Right lobe of liver (tissue), 6 donors: ENCODE measurements around the gene LGALS13. TPM values are rescaled to one million over a fixed set of nuclear protein-coding genes. Genes with fewer than 3 reads are reported as not detected.

Experiments used
- ATAC-seq, 4 donors: fragments of 200-7000 bp; cut with Tn5 transposase; one replicate each; pipeline ENCODE4 v1.9.1; 2020; ENCODE audit warnings: mild to moderate bottlenecking in 4 of 4, moderate library complexity in 4 of 4
- DNase-seq, 3 donors: peaks; one replicate each; pipeline ENCODE4 v3.0.0-alpha.2; 2020
- H3K27ac ChIP-seq, 3 donors: fragments of 200-600 bp; one replicate each; pipeline ENCODE4 v1.8.0; 2022
- H3K27me3 ChIP-seq, 2 donors: fragments of 200-600 bp; one replicate each; pipeline ENCODE4 v1.8.0; 2022
- H3K36me3 ChIP-seq, 4 donors: fragments of 200-600 bp; sonication (generic) in 1 of 4; one replicate each; pipeline versions ENCODE4 v1.5.1 to v1.8.0; 2017 to 2022; ENCODE audit warnings: control low read depth in 1 of 4
- H3K4me1 ChIP-seq, 4 donors: fragments of 200-600 bp; sonication (generic) in 1 of 4; one replicate each; pipeline versions ENCODE4 v1.5.1 to v1.8.0; 2017 to 2022; ENCODE audit warnings: control low read depth in 1 of 4
- H3K4me3 ChIP-seq, 3 donors: fragments of 200-600 bp; one replicate each; pipeline ENCODE4 v1.8.0; 2022
- H3K9me3 ChIP-seq, 4 donors: fragments of 200-600 bp; sonication (generic) in 1 of 4; one replicate each; pipeline versions ENCODE4 v1.5.1 to v1.8.0; 2017 to 2022; ENCODE audit warnings: control low read depth in 1 of 4
- POLR2A ChIP-seq: fragments of 450-650 bp; IDR thresholded peaks from one replicate; pipeline ENCODE4 v1.6.1; 2017; ENCODE audit warnings: antibody characterized with exemption, mild to moderate bottlenecking
- WGBS: methylation state at CpG from one replicate; pipeline ENCODE4 v1.1.6; 2018; ENCODE audit warnings: low coverage, low lambda C conversion rate; ENCODE audit not compliant: insufficient coverage; ENCODE audit errors: missing lambda C conversion rate; 5-methylcytosine and 5-hydroxymethylcytosine counted together
- intact Hi-C, 2 donors: fragments of 100-400 bp; cut with DNase I; formaldehyde crosslinking; loops; one replicate each; pipeline versions ENCODE4 v1.11.2 to v1.14.1; 2022
- long read RNA-seq: library from polyadenylated mRNA; unstranded; transcript quantifications from one replicate; pipeline ENCODE4 v2.0.0, GENCODE V29; 2019
- total RNA-seq, 6 experiments: library from RNA; depleted of rRNA in 2 of 6; stranded (reverse); fragments of >200 nt in 2 of 6; fragmentation: NEBNext Ultra II Directional in 3 of 6; extraction: Animal tissue kit (Norgen Biotek cat#: 25700) in 3 of 6; gene quantifications; one replicate each; pipeline versions ENCODE4 v1.1.0 to v1.2.4, GENCODE V29; 2016 to 2023
- TF ChIP-seq, protein P1 (sequence below), 4 donors: fragments of 200-600 bp in 3 of 4; fragments of 450-650 bp in 1 of 4; IDR thresholded peaks; one replicate each; pipeline versions ENCODE4 v1.5.1 to v1.8.0; 2016 to 2022; ENCODE audit warnings: antibody characterized with exemption in 4 of 4, mild to moderate bottlenecking in 2 of 4
- donor health status: DM: no; HTN: yes; CAD: no.
- donor health status: DM: no; HTN: no; CAD: no.
- donor health status: DM: no; HTN: no; CAD: no.
- donor health status: DM: no; HTN: yes; CAD: no.
- donor health status: DM: no; HTN: yes; CAD: no.

The LGALS13 gene
- not detected for total RNA-seq
- long read RNA-seq = 0 reads

DNA sequence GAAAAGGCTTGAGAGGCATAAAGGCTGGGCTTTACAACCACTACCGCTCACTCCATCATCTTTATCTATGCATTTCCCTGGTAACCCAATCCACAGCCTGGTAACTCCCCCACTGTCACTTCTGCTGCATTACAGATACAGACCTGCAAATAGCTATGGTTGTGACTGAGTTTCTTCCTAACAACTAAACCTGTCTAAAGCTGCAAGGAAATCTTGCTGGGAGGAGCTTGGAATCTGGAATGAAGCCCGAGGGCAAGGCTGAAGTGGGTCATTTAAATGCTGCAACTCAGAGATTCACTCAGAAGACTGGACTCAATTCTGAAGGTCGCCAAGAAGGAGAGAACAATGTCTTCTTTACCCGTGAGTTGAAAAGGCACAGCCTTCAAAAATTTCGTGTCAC lies at the start of gene LGALS13:
LGALS13 (plus strand) TSS at position 301 of the 400 bp plus-strand sequence; CDS start at position 346, 45 bp downstream.
- ATAC-seq (no peak), DNase-seq (no peak)
- no peaks in the 10 kb centered on the region for H3K4me1 ChIP-seq
- intact Hi-C loops = no loop called here
- H3K9me3 ChIP-seq = no peaks in the 10 kb centered on the region
- no peak within 1 kb of the TSS for H3K27ac ChIP-seq
- H3K27me3 ChIP-seq = no peaks in the 10 kb centered on the region
- WGBS = 13% methylated on average over 4 of the region's 5 CpGs
- TF ChIP-seq, protein P1, sequence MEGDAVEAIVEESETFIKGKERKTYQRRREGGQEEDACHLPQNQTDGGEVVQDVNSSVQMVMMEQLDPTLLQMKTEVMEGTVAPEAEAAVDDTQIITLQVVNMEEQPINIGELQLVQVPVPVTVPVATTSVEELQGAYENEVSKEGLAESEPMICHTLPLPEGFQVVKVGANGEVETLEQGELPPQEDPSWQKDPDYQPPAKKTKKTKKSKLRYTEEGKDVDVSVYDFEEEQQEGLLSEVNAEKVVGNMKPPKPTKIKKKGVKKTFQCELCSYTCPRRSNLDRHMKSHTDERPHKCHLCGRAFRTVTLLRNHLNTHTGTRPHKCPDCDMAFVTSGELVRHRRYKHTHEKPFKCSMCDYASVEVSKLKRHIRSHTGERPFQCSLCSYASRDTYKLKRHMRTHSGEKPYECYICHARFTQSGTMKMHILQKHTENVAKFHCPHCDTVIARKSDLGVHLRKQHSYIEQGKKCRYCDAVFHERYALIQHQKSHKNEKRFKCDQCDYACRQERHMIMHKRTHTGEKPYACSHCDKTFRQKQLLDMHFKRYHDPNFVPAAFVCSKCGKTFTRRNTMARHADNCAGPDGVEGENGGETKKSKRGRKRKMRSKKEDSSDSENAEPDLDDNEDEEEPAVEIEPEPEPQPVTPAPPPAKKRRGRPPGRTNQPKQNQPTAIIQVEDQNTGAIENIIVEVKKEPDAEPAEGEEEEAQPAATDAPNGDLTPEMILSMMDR (IDR thresholded peaks at IDR 0.05) = no peak
- TF ChIP-seq POLR2A = no peak
- H3K4me3 ChIP-seq = no peak within 1 kb of the TSS
- no peaks in the 10 kb centered on the region for H3K36me3 ChIP-seq

GRCh38 chr19:39553082-39553652 lies 49.2 kb upstream of the LGALS13 start:
- Histone ChIP-seq H3K36me3 (no peaks in the 10 kb centered on the region), H3K9me3 (no peaks in the 10 kb centered on the region), H3K27ac (no peak overlapping the region), H3K27me3 (no peaks in the 10 kb centered on the region), H3K4me3 (no peak overlapping the region), H3K4me1 (peaks cover 0 to 3% (median 0%) of the 10 kb centered on the region in 4 donors)
- intact Hi-C loops = loop anchor here (5.0 to 10.0 kb wide), 2 partner anchors 114 to 122 kb away; no protein-coding TSS in a partner anchor
- WGBS = 17% methylated on average over 1 of the region's 7 CpGs
- TF ChIP-seq, protein P1 (IDR thresholded peaks at IDR 0.05) = no peak
- TF ChIP-seq POLR2A = no peak
- ATAC-seq = no peak
- DNase-seq = no peak

GRCh38 chr19:39554701-39555311 lies 47.5 kb upstream of the LGALS13 start:
- no peak for ATAC-seq
- no peaks in the 10 kb centered on the region for H3K9me3 ChIP-seq
- peaks cover 0 to 7% (median 0%) of the 10 kb centered on the region in 4 donors for H3K4me1 ChIP-seq
- 51% methylated on average over 3 of the region's 4 CpGs for WGBS
- intact Hi-C loops = loop anchor here (5.0 to 10.0 kb wide), 2 partner anchors 112 to 120 kb away; no protein-coding TSS in a partner anchor
- no peaks in the 10 kb centered on the region for H3K27me3 ChIP-seq
- no peak for TF ChIP-seq POLR2A
- TF ChIP-seq, protein P1 (IDR thresholded peaks at IDR 0.05) = no peak
- no peak overlapping the region for H3K4me3 ChIP-seq
- no peaks in the 10 kb centered on the region for H3K36me3 ChIP-seq
- H3K27ac ChIP-seq = no peak overlapping the region
- no peak for DNase-seq

- Histone ChIP-seq H3K4me3 (no peak overlapping the region), H3K36me3 (no peaks in the 10 kb centered on the region), H3K27ac (no peak overlapping the region), H3K27me3 (no peaks in the 10 kb centered on the region), H3K9me3 (no peaks in the 10 kb centered on the region), H3K4me1 (peaks cover 0 to 7% (median 0%) of the 10 kb centered on the region in 4 donors)
- DNase-seq = no peak
- ATAC-seq = no peak
- no peak for TF ChIP-seq POLR2A
- TF ChIP-seq, protein P1 (IDR thresholded peaks at IDR 0.05) = no peak
- intact Hi-C loops = loop anchor here in 1 of 2 donors (10.0 kb wide), 1 partner anchor 119 kb away; no protein-coding TSS in a partner anchor
- 50% methylated on average over 1 of the region's 1 CpG for WGBS
These were observed 46.4 kb upstream of the LGALS13 start for GRCh38 chr19:39555883-39556282.
